PC-3 (cell line): ENCODE results near the gene FIGLA. TPM values are rescaled to one million over a fixed set of nuclear protein-coding genes. Genes with fewer than 3 reads are reported as not detected.

Source experiments
- ATAC-seq: fragments of 200-7000 bp; cut with Tn5 transposase; 2 replicates; pipeline ENCODE4 v1.9.1; 2020; ENCODE audit warnings: mild to moderate bottlenecking, moderate library complexity
- BruUV-seq: library from RNA; stranded (reverse); fragments of 400-500 nt; replicated peaks from 2 replicates; lab custom pipeline; 2021; lab: Mats Ljungman, UMichigan
- CTCF ChIA-PET: fragments of 300-600 bp; sonication (Branson Sonifier 250); formaldehyde crosslinking; loops from one replicate; lab custom pipeline; 2022; ENCODE audit warnings: antibody characterized with exemption; lab: Charles Lee
- POLR2A ChIA-PET: fragments of 300-600 bp; sonication (Branson Sonifier 250); formaldehyde crosslinking; loops from one replicate; lab custom pipeline; 2022; ENCODE audit warnings: antibody characterized with exemption; ENCODE audit not compliant: unreplicated experiment; lab: Charles Lee
- DNase-seq: peaks from one replicate; pipeline ENCODE4 v3.0.0-alpha.2; 2015
- H2AFZ ChIP-seq: fragments of 300-600 bp; sonication (generic); 2 replicates; pipeline ENCODE4 v1.6.0; 2016; ENCODE audit warnings: antibody characterized with exemption, low read length
- H3F3A ChIP-seq: fragments of 300-600 bp; sonication (generic); one replicate; pipeline ENCODE4 v1.6.0; 2017; ENCODE audit warnings: antibody characterized with exemption, low read length, control low read depth, mild to moderate bottlenecking; ENCODE audit not compliant: unreplicated experiment
- H3K27ac ChIP-seq: fragments of 300-600 bp; sonication (generic); 2 replicates; pipeline ENCODE4 v1.5.1; 2016; ENCODE audit warnings: mild to moderate bottlenecking, low read length
- H3K27me3 ChIP-seq: fragments of 300-600 bp; sonication (generic); 2 replicates; pipeline ENCODE4 v1.6.1; 2016; ENCODE audit warnings: low read length, mixed read lengths
- H3K36me3 ChIP-seq: fragments of 300-600 bp; sonication (generic); 2 replicates; pipeline ENCODE4 v1.6.1; 2016; ENCODE audit warnings: low read depth, mixed run types, low read length, mixed read lengths
- H3K4me1 ChIP-seq: fragments of 300-600 bp; sonication (generic); 2 replicates; pipeline ENCODE4 v1.5.1; 2016; ENCODE audit warnings: low read length; ENCODE audit not compliant: insufficient read depth
- H3K4me2 ChIP-seq: fragments of 300-600 bp; sonication (generic); 2 replicates; pipeline ENCODE4 v1.6.0; 2016; ENCODE audit warnings: low read length
- H3K4me3 ChIP-seq: fragments of 300-600 bp; sonication (generic); 2 replicates; pipeline ENCODE4 v1.5.1; 2016; ENCODE audit warnings: mild to moderate bottlenecking, low read length, mixed read lengths
- H3K79me2 ChIP-seq: fragments of 300-600 bp; sonication (generic); 2 replicates; pipeline ENCODE4 v1.6.1; 2017; ENCODE audit warnings: low read length, mixed read lengths
- H3K9ac ChIP-seq: fragments of 300-600 bp; sonication (generic); 2 replicates; pipeline ENCODE4 v1.6.0; 2016; ENCODE audit warnings: mild to moderate bottlenecking, low read length
- H3K9me2 ChIP-seq: fragments of 300-600 bp; sonication (generic); replicated peaks from 2 replicates; pipeline ENCODE4 v1.6.1; 2016; ENCODE audit warnings: mixed run types, low read length, mixed read lengths
- H3K9me3 ChIP-seq: fragments of 300-600 bp; sonication (generic); 2 replicates; pipeline ENCODE4 v1.6.1; 2016; ENCODE audit warnings: low read length, mixed read lengths
- H4K20me1 ChIP-seq: fragments of 300-600 bp; sonication (generic); 2 replicates; pipeline ENCODE4 v1.6.1; 2016; ENCODE audit warnings: low read length, mixed read lengths
- CTCF ChIP-seq: fragments of 300-600 bp; sonication (generic); conservative IDR thresholded peaks from 2 replicates; pipeline ENCODE4 v1.5.1; 2017; ENCODE audit warnings: antibody characterized with exemption, low read depth, mild to moderate bottlenecking, low read length
- EZH2 ChIP-seq: fragments of 300-600 bp; sonication (generic); IDR thresholded peaks from one replicate; pipeline ENCODE4 v1.6.1; 2017; ENCODE audit warnings: antibody characterized with exemption, mild to moderate bottlenecking, low read length; ENCODE audit not compliant: unreplicated experiment
- EZH2phosphoT487 ChIP-seq: fragments of 300-600 bp; sonication (generic); IDR thresholded peaks from 2 replicates; pipeline ENCODE4 v1.6.1; 2018; ENCODE audit warnings: mild to moderate bottlenecking, antibody characterized with exemption, low read length, borderline replicate concordance
- intact Hi-C: fragments of 100-400 bp; cut with micrococcal nuclease; formaldehyde crosslinking; loops from 2 replicates; pipeline ENCODE4 v1.9.0; 2023
- total RNA-seq: library from RNA; depleted of rRNA; stranded (reverse); fragments of >200 nt; gene quantifications from 2 replicates; pipeline ENCODE4 v1.2.3, GENCODE V29; 2014

The FIGLA gene
- total RNA-seq, 1 experiment from 2014 or later = not detected

GRCh38 chr2:70828115-70828514, 37.7 kb upstream of the FIGLA start:
- no peak overlapping the region for H3K4me2 ChIP-seq
- ChIA-PET CTCF (interaction anchor here (0.9 kb wide), 1 partner anchor 17 kb away, joined by 4 read pairs; no protein-coding TSS in a partner anchor), POLR2A (no interaction called here)
- intact Hi-C loops = no loop called here
- no peaks in the 10 kb centered on the region for H3K36me3 ChIP-seq
- no peaks in the 10 kb centered on the region for H3K9me3 ChIP-seq
- H3F3A ChIP-seq = no peaks in the 10 kb centered on the region
- no peaks in the 10 kb centered on the region for H3K9me2 ChIP-seq
- no peaks in the 10 kb centered on the region for H3K79me2 ChIP-seq
- H3K4me3 ChIP-seq = no peak overlapping the region
- peaks cover 54% of the 10 kb centered on the region for H3K27me3 ChIP-seq
- BruUV-seq = no TSS peak
- TF ChIP-seq EZH2phosphoT487 = no peak
- no peaks in the 10 kb centered on the region for H3K4me1 ChIP-seq
- ATAC-seq (no peak), DNase-seq (no peak)
- H4K20me1 ChIP-seq = no peaks in the 10 kb centered on the region
- H3K9ac ChIP-seq = no peak overlapping the region
- H2AFZ ChIP-seq = no peak overlapping the region
- H3K27ac ChIP-seq = no peak overlapping the region

- ChIA-PET CTCF (no interaction called here), POLR2A (no interaction called here)
- no peaks in the 10 kb centered on the region for H3K79me2 ChIP-seq
- H4K20me1 ChIP-seq = no peaks in the 10 kb centered on the region
- ATAC-seq (no peak), DNase-seq (no peak)
- no peak overlapping the region for H3K4me2 ChIP-seq
- no peak for TF ChIP-seq EZH2
- TF ChIP-seq EZH2phosphoT487 = no peak
- TF ChIP-seq CTCF = no peak
- no peaks in the 10 kb centered on the region for H3K9me2 ChIP-seq
- no peak overlapping the region for H2AFZ ChIP-seq
- no peaks in the 10 kb centered on the region for H3K4me1 ChIP-seq
- H3K27me3 ChIP-seq = peaks cover 51% of the 10 kb centered on the region
- H3K9me3 ChIP-seq = no peaks in the 10 kb centered on the region
- H3K9ac ChIP-seq = no peak overlapping the region
- no peaks in the 10 kb centered on the region for H3K36me3 ChIP-seq
- no peak overlapping the region for H3K4me3 ChIP-seq
- H3K27ac ChIP-seq = no peak overlapping the region
- no TSS peak for BruUV-seq
- intact Hi-C loops = no loop called here
- H3F3A ChIP-seq = no peaks in the 10 kb centered on the region
Observed at GRCh38 chr2:70827388-70827787, 36.9 kb upstream of the FIGLA start.

GRCh38 chr2:70826696-70827350, 36.4 kb upstream of the FIGLA start:
- CTCF ChIA-PET = no interaction called here
- H3K4me3 ChIP-seq = no peak overlapping the region
- POLR2A ChIA-PET = no interaction called here

More at GRCh38 chr2:70826696-70827350, 36.4 kb upstream of the FIGLA start:
- no peak overlapping the region for H3K4me2 ChIP-seq
- no peaks in the 10 kb centered on the region for H3K36me3 ChIP-seq
- TF ChIP-seq EZH2phosphoT487 = no peak
- TF ChIP-seq EZH2 = no peak
- TF ChIP-seq CTCF = no peak
- DNase-seq (no peak), ATAC-seq (no peak)
- no peaks in the 10 kb centered on the region for H3K9me3 ChIP-seq
- no peak overlapping the region for H3K27ac ChIP-seq
- intact Hi-C loops = no loop called here
- H3K4me1 ChIP-seq = no peaks in the 10 kb centered on the region
- H3K9ac ChIP-seq = no peak overlapping the region
- H3K9me2 ChIP-seq = no peaks in the 10 kb centered on the region
- H4K20me1 ChIP-seq = no peaks in the 10 kb centered on the region
- no peaks in the 10 kb centered on the region for H3K79me2 ChIP-seq
- H3F3A ChIP-seq = no peaks in the 10 kb centered on the region
- peaks cover 51% of the 10 kb centered on the region for H3K27me3 ChIP-seq
- H2AFZ ChIP-seq = no peak overlapping the region
- no TSS peak for BruUV-seq
